NCI-H2081 (cell line): ENCODE results near the gene NOM1.

Experiments used
- DNase-seq, 2 experiments: peaks; one replicate each; lab custom pipeline; 2025; lab: John Stamatoyannopoulos, UW

Gene NOM1

DNA sequence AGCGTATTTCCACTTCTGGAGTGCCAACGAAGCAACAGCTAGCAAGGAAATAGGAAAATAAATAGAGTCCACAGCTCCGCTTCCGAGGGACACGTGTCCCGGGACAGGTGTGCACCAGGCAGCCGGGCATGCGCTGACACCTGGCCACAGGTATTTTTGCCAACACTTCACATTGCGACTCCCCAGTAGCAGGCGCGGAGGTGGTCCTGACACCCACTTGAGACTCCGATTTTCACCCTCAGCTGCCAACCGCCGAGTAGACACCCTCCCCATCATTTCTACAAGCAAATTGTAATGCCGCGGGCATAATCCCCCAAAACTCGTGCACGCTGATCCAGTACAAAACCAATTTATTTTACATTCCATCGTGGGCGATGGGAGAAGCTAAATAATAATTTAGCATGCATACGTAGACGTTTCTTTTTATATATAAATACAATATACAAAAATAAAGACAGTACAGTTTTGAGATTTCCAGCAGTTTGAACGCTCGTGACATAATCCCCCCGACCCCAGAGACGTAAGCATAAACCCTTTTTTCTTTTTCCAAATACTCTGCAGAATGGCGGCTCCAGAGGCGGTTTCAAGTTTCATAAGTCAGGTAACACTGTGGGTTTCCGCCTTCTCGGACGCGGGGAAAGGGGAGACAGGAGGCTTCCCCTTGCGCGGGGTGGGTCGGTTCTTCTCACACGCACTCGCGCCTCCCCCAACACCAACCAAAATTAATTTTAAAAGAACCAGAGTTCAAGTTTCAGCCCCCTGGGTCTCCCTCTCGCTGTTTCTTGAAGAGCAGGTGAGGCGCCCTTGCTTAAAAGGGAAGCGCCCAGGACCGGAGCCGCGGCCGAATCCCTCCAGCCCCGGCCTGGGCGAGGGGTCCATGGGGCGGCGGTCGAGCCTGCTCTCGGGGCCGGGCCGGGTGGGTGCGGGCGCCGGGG lies 55.3 kb downstream of the NOM1 start:
- no peak for DNase-seq

DNA sequence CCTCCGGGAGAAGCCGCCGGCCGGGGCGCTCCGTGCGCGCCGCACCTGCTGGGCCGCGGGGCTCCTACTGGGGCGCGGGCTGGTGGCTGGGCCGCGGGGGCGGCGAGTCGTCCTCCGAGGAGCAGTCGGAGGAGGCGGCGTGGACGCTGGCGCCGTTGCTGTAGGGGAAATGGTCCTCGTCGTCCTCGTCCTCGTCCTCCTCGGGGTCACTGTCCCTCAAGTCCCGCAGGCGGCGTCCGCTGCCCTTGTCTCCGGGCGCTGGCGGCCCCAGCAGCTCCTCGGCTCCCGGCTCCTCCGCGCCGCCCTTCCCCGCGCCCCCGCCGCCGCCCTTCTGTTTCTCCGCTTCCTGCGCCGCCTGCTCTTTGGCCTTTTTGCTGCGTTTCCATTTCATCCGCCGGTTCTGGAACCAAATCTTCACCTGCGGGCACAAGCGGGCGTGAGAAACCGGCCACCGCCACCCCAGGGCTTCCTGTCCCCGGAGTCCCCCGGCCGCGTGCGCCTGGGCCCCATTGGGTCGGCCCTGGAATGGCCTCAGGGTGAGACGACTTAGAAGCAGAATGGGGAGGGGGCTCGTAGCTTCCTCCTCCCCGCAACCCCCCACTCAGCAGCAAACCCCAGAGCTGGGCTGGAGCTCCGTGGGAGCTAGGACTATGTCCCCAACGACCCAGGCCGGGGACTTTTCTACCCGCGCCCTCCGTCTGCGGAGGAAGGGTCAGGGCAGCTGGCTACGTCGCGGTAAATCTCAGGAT lies 56.1 kb downstream of the NOM1 start:
- no peak for DNase-seq

DNA sequence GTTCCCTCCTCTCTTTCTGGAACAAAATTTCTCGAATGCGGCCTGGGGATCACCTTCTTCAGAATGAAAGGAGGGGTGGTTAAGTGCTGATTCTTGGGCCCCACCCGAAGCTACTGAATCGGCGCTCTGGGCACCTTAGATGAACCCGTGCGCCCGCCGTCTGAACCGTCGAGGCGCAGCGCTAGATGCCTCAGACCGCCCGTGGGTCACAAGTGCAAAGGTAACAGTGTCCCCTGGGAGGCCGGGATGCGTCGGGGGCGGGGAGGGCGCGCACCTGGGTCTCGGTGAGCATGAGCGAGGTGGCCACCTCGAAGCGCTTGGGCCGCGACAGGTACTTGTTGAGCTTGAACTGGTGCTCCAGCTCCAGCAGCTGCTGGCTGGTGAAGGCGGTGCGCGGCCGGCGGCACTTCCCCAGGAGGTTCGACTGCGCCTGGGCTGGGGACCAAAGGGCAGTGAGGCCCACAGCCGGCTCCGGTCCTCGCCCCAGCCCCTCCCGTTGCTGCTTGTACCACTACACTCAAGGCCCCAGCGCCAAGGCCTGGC lies 56.8 kb downstream of the NOM1 start:
- DNase-seq: no peak

DNA sequence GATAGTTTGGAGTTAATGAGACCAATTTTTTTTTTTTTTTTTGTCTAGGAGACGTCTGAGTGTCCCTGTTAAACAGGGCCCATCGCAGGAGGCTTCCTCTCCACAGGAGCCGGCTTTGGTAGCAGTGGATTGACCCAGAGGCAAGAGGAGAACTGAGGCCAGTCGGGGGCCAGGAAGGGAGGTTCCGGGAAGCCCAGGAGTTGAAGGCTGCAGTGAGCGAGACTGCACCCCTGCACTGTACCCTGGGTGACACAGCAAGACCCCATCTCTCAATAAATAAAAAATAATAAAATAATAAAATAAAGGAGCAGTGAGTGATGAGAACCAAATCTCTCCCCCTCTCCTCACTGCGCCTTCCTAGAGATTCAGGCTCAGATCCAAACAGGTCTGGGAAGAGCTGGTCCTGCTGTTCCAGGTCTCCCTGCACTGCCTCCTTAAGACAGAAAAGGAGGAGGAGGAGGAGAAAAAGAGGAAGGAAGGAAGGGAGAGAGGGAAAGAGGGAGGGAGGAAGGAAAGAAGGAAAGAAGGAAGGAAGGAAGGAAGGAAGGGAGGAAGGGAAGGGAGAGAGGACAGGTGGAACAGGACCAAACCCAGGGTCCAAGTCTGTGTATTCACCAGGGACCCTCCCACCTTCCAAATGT lies 57.4 kb downstream of the NOM1 start:
- DNase-seq: no peak

DNA sequence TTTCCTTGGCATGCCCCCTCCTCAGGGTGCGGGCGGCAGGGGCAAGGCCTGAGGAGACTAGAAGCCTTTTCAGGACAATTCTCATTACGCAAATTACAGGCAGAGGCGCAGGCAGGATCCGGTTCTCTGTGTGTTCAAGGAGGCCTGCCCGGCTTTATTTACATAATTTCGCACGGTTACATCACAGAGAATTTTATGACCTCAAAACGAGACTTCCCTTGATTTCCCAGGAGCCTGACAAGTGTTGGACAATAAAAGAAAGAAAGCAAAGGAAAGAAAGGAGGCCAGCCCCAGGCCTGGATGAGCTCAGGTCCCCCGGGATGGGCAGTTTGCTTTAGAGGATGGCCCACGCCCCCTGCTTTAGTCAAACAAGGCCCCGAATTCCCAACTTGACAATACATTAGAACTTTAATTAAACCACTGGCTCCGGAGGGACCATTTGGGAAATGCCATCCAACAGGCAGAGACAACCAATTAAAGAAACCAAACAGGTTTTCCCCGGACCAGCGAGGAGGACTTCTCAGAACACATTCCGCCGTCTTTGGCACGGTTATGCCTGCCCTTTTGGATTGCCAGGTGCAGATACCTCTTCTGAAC lies 58.1 kb downstream of the NOM1 start:
- DNase-seq: peak; percentile 22 to 45

DNA sequence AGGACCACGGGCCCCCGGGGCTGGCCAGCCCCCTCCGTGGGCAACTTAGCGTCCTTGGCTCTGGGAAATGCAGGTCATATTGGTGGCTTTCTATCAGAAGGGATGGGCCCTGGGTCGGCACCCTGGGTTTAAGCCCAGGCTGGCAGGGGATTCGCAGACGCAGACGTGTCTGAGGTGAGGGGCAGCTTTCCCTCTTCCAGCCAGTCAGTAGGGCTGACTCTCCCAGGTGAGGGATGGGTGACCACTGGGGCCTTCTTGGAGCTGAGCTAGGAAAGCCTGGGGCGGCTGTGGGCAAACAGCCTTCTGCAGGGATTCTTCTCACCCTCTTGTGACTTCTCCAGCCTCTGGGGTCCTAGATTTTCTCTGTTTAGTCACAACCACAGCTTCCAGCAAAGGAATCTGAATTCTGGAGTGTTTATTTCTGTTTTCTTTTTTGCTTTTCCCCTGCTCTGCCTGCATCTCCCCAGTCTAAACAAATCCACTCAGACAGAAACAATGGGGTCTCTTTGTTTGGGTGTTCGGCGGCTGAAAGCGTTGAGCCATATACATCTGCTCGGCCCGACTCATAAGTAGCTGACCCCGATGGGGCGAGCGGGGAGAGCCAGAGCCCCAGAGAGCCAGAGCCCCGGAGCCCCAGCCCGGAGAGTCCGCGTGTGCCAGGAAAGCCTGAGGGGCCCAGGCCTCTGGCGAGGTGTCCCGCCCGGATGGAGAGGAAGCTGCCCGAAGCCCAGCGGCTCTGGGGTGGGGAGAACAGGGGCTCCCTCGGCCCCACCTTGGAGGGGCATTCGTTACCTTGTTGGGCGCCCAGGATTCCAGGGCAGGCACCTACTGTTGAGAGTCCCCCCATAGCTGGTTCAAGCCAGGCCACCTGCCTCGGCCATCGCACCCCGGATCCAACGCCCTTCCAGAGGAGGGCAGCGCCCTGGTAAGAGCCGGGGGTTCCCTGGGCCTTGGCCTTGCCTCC lies 59.0 kb downstream of the NOM1 start:
- peak in 1 of 2 experiments; percentile 7 for DNase-seq

DNA sequence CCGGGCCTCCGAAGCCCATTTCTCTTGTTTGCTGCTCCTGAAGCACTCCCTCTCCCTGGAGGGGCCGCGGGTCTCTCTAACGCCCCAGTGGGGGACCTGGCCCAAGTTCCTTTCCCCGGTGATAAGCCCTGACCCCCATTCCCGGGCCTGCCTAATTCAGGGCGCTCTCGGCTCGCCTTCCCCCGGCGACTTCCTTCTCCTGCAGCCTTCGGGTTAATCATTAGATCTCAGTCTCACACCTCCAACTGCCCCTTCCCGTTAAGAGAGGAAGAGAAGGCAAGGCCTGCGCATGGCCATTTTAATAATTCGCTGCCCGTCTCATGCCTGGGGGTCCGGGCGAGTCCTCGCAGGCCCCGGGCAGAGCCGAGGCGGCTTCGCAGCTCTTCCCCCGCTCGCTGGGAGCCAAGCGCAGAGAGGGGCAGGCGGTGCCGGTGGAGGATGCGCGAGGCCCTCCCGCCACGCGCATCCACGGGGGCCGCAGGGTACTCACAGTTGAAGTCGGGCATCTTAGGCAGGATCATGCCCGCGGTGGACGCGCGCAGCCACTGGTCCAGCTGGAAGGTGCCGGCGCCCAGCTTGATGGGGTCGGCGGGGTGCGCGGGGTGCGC lies 59.8 kb downstream of the NOM1 start:
- DNase-seq: peak; percentile 29 to 55

DNA sequence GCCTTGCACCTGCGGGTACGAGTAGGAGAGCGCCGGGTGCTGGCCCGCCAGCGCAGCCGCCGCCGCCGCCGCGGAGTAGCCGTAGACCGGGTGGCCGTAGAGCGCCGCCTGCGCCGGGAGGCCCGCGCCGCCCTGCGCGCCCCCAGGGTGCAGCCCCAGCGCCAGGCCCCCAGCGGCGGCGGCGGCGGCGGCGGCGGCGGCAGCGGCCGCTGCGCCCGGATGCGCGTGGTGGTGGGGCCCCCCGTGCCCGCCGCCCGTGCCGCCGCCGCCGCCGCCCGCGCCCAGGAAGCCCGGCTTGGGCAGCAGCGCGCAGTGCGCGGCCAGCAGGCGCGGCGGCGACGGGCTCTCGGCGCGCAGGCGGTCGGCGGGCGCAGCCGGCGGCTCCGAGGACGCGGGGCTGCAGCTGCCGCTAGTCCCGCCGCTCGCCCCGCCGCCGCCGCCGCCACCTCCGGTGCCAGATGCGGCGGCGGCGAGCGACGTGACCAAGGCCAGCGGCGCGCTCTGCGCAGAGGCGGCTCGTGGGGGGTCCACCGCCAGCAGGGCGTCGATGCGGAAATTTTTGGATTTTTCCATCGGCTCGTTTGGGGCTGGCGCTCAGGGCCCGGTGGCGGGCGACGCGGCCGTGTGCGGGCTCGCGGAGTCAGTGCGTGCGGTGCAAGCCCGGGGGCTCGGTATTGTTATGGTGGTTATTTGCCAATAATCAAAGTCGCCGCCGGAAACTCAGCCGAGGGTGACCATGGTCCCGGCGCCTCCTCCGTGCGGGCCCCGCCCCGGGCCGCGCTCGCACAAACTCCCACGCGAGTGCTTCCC lies 60.5 kb downstream of the NOM1 start:
- DNase-seq: peak; percentile 38 to 62

DNA sequence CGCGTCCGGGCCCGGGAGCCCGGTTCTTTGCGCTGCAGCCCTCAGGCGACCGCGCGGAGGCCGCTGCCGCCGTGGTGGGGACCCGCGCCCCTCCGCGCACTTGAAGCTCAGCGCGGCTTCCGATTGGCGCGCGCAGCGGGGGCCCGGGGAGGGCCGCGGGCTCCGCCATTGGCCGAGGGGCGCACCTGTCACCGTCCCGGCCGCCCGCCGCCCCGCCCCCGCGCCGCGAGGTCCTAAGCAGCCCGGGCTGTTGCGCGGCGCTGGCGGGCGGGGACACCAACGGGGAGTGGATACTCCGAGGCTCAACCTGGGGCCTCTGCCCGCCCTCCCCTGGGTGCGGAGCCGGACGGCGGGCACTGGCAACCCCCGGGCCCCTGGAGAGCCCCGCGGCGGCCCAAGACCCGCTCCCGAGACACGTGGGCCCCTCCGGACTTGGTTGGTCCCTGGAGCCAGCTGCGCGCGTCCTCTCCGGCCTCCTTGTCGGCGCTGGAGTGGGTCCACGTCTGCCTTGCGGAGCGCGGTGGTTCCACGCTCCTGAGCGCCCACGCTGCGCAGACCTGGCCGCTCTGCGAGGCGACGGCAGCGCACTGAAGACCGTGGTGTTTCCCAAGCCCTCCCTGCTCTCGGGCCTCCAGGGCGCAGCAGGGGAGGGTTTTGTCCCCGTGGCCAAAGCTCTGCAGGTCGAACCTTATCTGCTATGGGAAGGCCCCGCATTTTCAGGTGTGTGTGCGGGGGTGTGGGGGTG lies 61.2 kb downstream of the NOM1 start, which contains the start of gene MNX1:
TSS of gene MNX1 (minus strand) at position 76 of the 745 bp plus-strand sequence. CDS start 313 bp downstream, outside the sequence.
- peak; percentile 96 to 97 for DNase-seq

DNA sequence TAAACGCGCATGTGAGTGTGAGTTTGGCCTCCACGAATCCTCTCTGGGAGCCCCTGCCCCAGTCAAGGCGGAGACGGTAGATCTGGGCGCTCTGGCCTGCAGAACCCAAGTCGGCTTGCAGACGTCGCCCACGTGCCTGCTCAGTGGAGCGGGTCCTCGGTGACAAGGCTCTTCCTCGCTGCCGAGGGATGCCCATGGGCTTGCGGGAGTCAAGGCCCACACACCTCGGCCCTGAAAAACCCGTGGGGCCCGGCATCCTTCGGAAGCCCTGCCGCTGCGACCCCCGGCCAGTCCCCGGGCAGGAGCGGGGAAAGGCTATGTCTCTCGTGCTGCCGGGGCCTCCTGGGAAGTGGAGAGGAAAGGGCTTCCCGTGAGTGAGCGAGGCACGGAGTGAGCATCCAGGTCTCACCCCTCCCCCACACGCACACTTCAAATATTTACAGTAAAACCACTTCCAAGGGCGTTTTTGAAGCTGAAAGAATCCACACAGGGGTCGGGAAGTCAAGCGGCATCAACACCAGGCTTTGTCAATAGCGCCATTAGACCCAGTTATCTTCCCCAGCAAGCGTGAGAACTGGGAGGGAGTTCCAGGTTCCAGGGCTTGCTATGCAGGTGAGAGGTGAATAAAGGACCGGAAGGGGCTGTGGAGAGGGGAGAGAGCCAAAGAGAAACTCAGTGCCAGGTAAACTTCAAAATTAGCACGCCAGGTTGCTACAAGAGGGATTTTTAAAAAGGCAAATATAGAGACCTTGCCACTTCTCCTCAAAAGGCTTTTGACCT lies 62.0 kb downstream of the NOM1 start:
- DNase-seq: peak; percentile 46 to 60

DNA sequence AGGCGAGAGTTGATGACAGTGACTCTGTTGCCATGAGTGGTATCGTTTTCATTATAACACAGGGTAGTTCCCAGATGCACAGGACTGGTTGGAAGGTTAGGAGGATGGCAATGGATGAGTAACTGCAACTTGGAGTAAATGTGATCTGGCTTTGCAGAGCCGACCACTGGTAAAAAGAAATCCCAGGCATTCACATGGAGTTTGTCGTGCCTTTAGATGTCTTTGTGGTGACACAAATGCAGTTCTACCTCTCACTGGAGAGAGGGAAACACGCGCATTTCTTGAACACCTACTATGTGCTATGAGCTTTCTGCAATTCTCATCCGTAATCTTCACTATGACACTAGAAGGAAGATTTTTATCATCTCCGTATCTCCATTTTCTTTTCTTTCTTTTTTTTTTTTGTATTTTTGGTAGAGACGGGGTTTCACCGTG lies 62.6 kb downstream of the NOM1 start:
- DNase-seq: no peak

DNA sequence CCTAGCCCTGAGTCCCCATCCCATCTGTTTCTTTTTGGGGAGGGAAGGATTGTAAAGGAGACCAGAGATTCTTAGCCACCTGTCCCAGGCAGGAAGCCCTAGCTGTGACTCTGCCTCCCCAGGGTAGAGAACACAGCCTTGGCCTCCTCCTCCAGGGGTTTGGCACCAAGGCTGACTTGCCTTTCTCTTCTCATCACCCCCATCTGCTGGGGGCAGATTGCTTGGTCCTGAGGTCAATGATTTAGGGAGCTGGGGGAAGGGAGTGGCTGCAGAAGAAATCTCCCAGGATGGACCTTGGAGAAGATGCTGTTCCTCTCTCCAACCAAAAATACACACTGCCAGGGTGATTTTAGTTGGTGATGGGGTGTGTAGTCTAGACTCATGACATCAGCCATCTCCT lies 63.6 kb downstream of the NOM1 start:
- DNase-seq: no peak

DNA sequence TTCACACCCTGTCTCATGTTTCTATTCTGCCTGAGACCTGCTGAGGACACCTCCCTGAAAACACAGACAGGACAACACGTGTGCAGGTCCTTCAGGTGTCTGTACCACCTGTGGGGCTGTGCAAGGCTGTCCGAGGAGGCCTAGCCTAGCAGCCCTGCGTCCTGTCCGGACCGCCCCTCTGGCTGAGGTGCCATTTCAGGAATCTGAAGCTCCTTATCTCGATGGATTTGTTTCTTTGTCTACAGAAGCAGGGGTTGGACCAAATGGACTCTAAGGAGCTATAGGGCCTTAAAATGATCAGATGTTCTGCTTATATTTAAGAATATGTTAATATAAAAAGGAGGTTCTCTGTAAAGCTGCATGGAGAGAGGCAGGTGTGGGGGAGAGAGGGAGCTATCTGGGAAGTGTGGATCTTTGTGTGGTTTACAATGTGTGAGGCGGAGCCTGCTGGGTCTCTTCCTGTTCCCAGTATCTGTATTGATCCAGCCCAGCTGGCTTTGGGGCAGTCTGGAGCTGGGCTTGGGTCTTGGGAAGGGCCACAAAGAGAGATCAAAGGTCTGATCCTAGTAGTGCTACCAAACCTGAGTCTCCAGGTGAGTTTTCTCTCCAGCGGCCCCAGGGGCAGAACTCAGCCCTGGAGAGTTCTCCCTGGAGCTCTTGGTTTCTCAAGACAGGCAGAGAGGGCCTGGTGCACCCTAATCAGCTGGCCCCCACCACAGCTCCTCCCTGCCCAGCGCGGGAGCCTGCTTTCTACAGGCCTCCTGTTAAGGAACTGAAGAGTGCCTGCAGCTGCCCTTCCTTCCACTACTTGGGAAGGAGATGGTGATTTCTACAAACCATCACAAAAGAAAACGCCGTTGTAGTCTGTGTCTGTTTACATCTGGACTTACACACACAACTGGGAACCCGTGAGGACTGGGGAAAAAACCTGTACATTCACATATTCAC lies 64.4 kb downstream of the NOM1 start:
- DNase-seq: peak in 1 of 2 experiments; percentile 22

DNA sequence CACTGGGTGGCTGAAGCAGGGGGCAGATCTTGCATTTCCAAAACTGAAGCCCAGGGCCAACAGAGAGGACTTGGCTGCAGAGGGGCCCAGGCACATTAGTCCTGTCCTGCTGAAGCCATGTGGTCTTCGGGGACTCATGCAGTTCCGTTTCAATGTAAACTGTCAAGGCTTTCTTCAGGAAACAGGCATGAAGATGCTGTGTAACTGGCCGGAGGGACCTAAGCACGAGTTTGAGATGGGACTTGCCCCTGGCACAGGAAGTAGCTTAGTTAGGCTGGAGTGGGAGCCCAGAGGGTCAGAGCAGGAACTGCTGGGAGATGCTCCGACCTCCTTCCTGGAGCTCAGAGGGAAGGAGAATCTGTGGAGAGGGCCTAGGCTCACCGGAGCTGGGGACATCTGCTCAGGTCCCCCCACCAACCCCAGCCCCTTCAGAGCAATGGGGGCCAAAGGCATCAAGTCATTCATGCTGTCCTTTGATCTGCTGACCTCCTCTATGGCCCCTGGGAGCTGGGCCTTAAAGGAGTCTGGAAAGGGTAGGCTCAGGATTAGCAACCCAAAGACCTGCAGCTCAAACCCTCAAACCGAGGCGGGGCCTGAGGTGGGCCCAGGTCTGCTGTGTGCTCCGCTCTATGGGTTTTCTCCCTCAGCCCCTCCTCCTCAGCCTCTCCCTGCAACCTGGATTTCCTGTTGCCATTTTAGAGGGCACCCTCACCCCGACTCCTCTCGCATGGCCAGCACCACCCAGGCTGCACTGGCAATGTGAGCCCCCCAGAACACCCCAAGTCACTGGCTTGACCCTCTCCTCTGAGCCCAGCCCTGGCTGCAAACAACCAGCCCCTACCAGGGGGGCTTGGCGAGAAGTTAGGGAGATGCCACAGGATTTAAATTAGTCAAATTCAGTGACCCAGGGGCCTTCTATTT lies 65.4 kb downstream of the NOM1 start:
- no peak for DNase-seq

DNA sequence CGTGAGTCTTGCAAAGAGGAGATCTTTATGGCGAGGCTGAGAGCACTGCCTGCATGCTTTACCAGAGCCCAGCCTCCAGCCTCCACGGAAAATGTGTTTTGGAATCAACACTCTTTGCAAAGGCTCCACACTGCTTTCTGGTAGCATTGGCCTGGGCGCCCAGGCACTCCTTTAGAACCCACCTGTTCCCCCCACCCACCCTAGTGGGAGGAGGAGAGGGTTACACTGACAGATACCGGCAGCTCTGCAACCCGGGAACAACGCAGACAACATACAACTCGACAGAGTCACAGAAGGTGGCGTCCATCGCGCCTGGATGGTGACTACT lies 66.5 kb downstream of the NOM1 start:
- no peak for DNase-seq
